ENCODE data around the gene CELF4. TPM values are rescaled to one million over a fixed set of nuclear protein-coding genes. Genes with fewer than 3 reads are reported as not detected.

CELF4 gene
- total RNA-seq, 2 donors from 2014 or later = 0.22 to 3.9 TPM

- Histone ChIP-seq H3K4me1 (no peaks in the 10 kb centered on the region), H3K4me3 (no peak overlapping the region), H3K27ac (no peak overlapping the region), H3K9me3 (no peaks in the 10 kb centered on the region), H3K27me3 (no peaks in the 10 kb centered on the region), H3K36me3 (no peaks in the 10 kb centered on the region)
- no peak for TF ChIP-seq CTCF (IDR thresholded peaks at IDR 0.05)
- no peak for DNase-seq (ENCODE audit: low spot score)
Observed at GRCh38 chr18:37491526-37491925, 74.1 kb downstream of the CELF4 start.

- peaks cover 0 to 7% of the 10 kb centered on the region in 2 donors for H3K4me1 ChIP-seq
- H3K27ac ChIP-seq = no peak overlapping the region
- DNase-seq (ENCODE audit: low spot score) = no peak
- no peak overlapping the region for H3K4me3 ChIP-seq
- H3K9me3 ChIP-seq = no peaks in the 10 kb centered on the region
- peaks cover 0 to under 1% of the 10 kb centered on the region in 2 donors for H3K27me3 ChIP-seq
- TF ChIP-seq CTCF (IDR thresholded peaks at IDR 0.05) = no peak
- no peaks in the 10 kb centered on the region for H3K36me3 ChIP-seq
Observed at GRCh38 chr18:37489998-37490397, 75.6 kb downstream of the CELF4 start.

- DNase-seq (ENCODE audit: low spot score) = no peak
- H3K27me3 ChIP-seq = peaks cover 0 to 4% of the 10 kb centered on the region in 2 donors
- H3K27ac ChIP-seq = no peak overlapping the region
- H3K9me3 ChIP-seq = no peaks in the 10 kb centered on the region
- H3K36me3 ChIP-seq = no peaks in the 10 kb centered on the region
- H3K4me1 ChIP-seq = peaks cover 0 to 7% of the 10 kb centered on the region in 2 donors
- no peak for TF ChIP-seq CTCF (IDR thresholded peaks at IDR 0.05)
- H3K4me3 ChIP-seq = no peak overlapping the region
Observed at GRCh38 chr18:37489011-37489410, 76.6 kb downstream of the CELF4 start.

- no peak for TF ChIP-seq CTCF (IDR thresholded peaks at IDR 0.05)
- H3K27me3 ChIP-seq = peaks cover 0 to 4% of the 10 kb centered on the region in 2 donors
- no peaks in the 10 kb centered on the region for H3K9me3 ChIP-seq
- no peak overlapping the region for H3K4me3 ChIP-seq
- no peak overlapping the region for H3K27ac ChIP-seq
- H3K4me1 ChIP-seq = peaks cover 0 to 7% of the 10 kb centered on the region in 2 donors
- H3K36me3 ChIP-seq = no peaks in the 10 kb centered on the region
- DNase-seq (ENCODE audit: low spot score) = no peak
Observed at GRCh38 chr18:37487400-37487867, 78.2 kb downstream of the CELF4 start.

- no peaks in the 10 kb centered on the region for H3K36me3 ChIP-seq
- H3K4me1 ChIP-seq = peaks cover 0 to 7% of the 10 kb centered on the region in 2 donors
- no peaks in the 10 kb centered on the region for H3K9me3 ChIP-seq
- no peak for TF ChIP-seq CTCF (IDR thresholded peaks at IDR 0.05)
- H3K27ac ChIP-seq = no peak overlapping the region
- no peak overlapping the region for H3K4me3 ChIP-seq
- peaks cover 0 to 4% of the 10 kb centered on the region in 2 donors for H3K27me3 ChIP-seq
- no peak for DNase-seq (ENCODE audit: low spot score)
Observed at GRCh38 chr18:37486848-37487247, 78.8 kb downstream of the CELF4 start.

All from right atrium auricular region (tissue), 2 donors.